ENCODE measurements around the gene SND1.

- TF ChIP-seq CTCF (IDR thresholded peaks at IDR 0.05) (no peak), POLR2A (IDR thresholded peaks at IDR 0.05) (no peak), POLR2AphosphoS5 (IDR thresholded peaks at IDR 0.05; ENCODE audit: insufficient read depth in 1 of 2, low read depth in 1 of 2) (no peak)
Measured at GRCh38 chr7:127616724-127617123, 35.3 kb upstream of the SND1 start.

Measured in vagina (tissue), 2 donors.